RWPE1 (cell line): ENCODE measurements around the gene BRD4.

ENCODE experiments used
- CTCF ChIA-PET: fragments of 350-600 bp; sonication (Branson Sonifier 250); formaldehyde crosslinking; extraction: SDS; loops from one replicate; lab custom pipeline; 2021; lab: Yijun Ruan, JAX
- POLR2A ChIA-PET: fragments of 400-600 bp; formaldehyde crosslinking; extraction: SDS; loops from one replicate; lab custom pipeline; 2020; ENCODE audit warnings: antibody characterized with exemption; ENCODE audit not compliant: low non-redundant PET; lab: Yijun Ruan, JAX
- DNase-seq: peaks from one replicate; pipeline ENCODE4 v3.0.0; 2012; ENCODE audit warnings: low spot score
- H3K27ac ChIP-seq: fragments of 450-650 bp; 2 replicates; pipeline ENCODE4 v1.5.1; 2017
- CTCF ChIP-seq: fragments of 450-650 bp; conservative IDR thresholded peaks from 2 replicates; pipeline ENCODE4 v1.5.1; 2017; ENCODE audit warnings: low read depth, mild to moderate bottlenecking

The BRD4 gene

DNA sequence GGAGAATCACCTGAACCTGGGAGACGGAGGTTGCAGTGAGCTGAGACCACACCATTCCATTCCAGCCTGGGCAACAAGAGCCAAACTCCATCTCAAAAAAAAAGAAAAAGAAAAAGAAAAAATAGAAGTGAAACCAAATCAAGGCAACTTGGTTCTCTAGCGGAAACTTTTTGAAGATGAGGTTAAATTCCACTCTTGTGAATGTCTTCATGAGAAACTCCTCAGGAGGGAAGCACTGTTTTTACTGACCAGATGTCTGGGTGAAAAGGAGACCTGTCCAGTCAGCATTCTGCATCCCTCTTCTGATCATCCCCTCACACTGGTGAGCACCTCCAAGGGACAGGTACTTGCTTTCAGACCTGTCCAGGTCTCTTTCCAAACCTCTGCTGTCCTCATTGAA lies 15.8 kb downstream of the BRD4 start:
- peak overlapping the region; percentile 63 for H3K27ac ChIP-seq
- ChIA-PET CTCF (interaction anchor here (0.6 kb wide), 1 partner anchor 78 kb away, joined by 4 read pairs; no protein-coding TSS in a partner anchor), POLR2A (no interaction called here)
- DNase-seq = no peak
- TF ChIP-seq CTCF = no peak

DNA sequence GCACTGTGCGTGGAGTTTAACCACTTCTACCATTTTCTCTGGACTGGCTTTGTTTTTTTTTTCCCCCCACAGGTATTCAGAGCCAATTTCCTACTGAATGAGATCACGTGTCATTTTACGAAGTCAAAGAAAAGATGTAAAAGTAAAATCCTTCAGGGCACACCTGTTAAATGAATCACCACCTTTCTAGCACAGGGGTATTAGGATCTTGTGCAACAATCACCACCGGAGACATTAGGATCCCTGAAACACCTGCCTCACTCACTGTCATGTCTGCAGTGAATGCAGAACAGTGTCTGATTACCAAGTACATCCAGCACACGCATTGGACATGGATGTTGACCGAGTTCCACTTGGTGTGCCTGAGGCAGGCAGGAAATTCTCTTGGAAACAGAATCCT lies 17.2 kb downstream of the BRD4 start:
- peak overlapping the region; percentile 63 for H3K27ac ChIP-seq
- POLR2A ChIA-PET = no interaction called here
- DNase-seq = peak; percentile 86
- no peak for TF ChIP-seq CTCF
- CTCF ChIA-PET = no interaction called here

GRCh38 chr19:15313649-15314279 lies 18.6 kb downstream of the BRD4 start:
- POLR2A ChIA-PET = no interaction called here
- DNase-seq = no peak
- TF ChIP-seq CTCF = no peak
- CTCF ChIA-PET = no interaction called here
- H3K27ac ChIP-seq = peak overlapping the region; percentile 31; the same call in 1 of the 2 replicates

- TF ChIP-seq CTCF = no peak
- ChIA-PET POLR2A (no interaction called here), CTCF (no interaction called here)
- H3K27ac ChIP-seq = no peak overlapping the region
- no peak for DNase-seq
Measured at GRCh38 chr19:15307169-15307568, 25.2 kb downstream of the BRD4 start.

GRCh38 chr19:15305582-15306334 lies 26.6 kb downstream of the BRD4 start:
- TF ChIP-seq CTCF = no peak
- ChIA-PET POLR2A (no interaction called here), CTCF (no interaction called here)
- H3K27ac ChIP-seq = no peak overlapping the region
- no peak for DNase-seq

DNA sequence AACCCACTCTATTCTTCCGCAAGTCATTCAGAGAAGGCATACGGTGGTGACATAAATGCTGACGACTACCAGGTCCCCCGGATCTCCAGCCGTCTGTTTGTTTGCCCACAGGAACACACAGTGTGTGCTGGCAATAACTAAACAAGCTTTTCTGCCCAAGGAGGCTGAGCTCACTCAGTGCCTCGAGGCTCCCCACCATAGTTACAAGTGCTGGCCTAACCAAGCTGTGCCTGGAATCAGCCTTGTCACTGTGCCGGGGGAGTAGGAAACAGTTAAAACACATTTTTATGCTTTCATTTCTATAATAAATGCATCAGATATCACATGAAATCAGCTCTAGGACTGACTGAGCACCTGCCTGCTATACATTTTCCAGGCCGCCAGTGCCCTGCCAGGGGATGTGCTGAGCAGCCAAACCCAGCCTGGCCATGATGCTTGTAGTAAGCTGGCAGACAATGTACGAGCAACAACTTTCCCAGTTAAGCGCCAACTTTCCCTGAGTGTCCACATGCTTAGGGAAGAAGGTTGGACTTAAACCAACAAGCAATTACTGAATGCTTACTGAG lies 28.1 kb downstream of the BRD4 start:
- TF ChIP-seq CTCF = no peak
- ChIA-PET CTCF (interaction anchor here (0.6 kb wide), 1 partner anchor 115 kb away, joined by 3 read pairs; no protein-coding TSS in a partner anchor), POLR2A (interaction anchor here (0.6 kb wide), 1 partner anchor 80 kb away, joined by 3 read pairs; no protein-coding TSS in a partner anchor)
- peak overlapping the region; percentile 40 for H3K27ac ChIP-seq
- no peak for DNase-seq
